Loucy (cell line): Measurements from ENCODE around the gene SULT2B1.

ENCODE experiments used
- H2AFZ ChIP-seq: fragments of 200-600 bp; sonication (generic); 2 replicates; pipeline ENCODE4 v1.6.0; 2016; ENCODE audit warnings: antibody characterized with exemption, mild to moderate bottlenecking, low read length, moderate library complexity
- H3F3A ChIP-seq: fragments of 200-600 bp; 2 replicates; pipeline ENCODE4 v1.6.0; 2016; ENCODE audit warnings: antibody characterized with exemption, low read depth, mild to moderate bottlenecking
- H3K27me3 ChIP-seq: fragments of 200-600 bp; sonication (generic); 2 replicates; pipeline ENCODE4 v1.6.1; 2014; ENCODE audit warnings: low read length, mild to moderate bottlenecking; ENCODE audit not compliant: insufficient read depth, poor library complexity, severe bottlenecking
- H3K36me3 ChIP-seq: fragments of 200-600 bp; sonication (generic); 2 replicates; pipeline ENCODE4 v1.6.1; 2016; ENCODE audit warnings: low read length; ENCODE audit not compliant: insufficient read depth
- H3K4me1 ChIP-seq: fragments of 200-600 bp; sonication (generic); 2 replicates; pipeline ENCODE4 v1.5.1; 2014; ENCODE audit warnings: low read length, mild to moderate bottlenecking; ENCODE audit not compliant: insufficient read depth, poor library complexity, severe bottlenecking
- H3K4me2 ChIP-seq: fragments of 200-600 bp; sonication (generic); 2 replicates; pipeline ENCODE4 v1.6.0; 2014; ENCODE audit warnings: antibody characterized with exemption, low read length, low read depth, mild to moderate bottlenecking; ENCODE audit not compliant: poor library complexity, severe bottlenecking
- H3K4me3 ChIP-seq: fragments of 200-600 bp; sonication (generic); 2 replicates; pipeline ENCODE4 v1.5.1; 2014; ENCODE audit warnings: low read length, mild to moderate bottlenecking, mixed read lengths; ENCODE audit not compliant: poor library complexity, severe bottlenecking
- H3K79me2 ChIP-seq: fragments of 200-600 bp; sonication (generic); 2 replicates; pipeline ENCODE4 v1.6.1; 2014; ENCODE audit warnings: low read length; ENCODE audit not compliant: insufficient read depth
- H3K9ac ChIP-seq: fragments of 200-600 bp; sonication (generic); 2 replicates; pipeline ENCODE4 v1.6.0; 2014; ENCODE audit warnings: mild to moderate bottlenecking, low read depth, low read length, moderate library complexity; ENCODE audit not compliant: poor library complexity, severe bottlenecking
- H3K9me2 ChIP-seq: fragments of 200-600 bp; sonication (generic); replicated peaks from 2 replicates; pipeline ENCODE4 v1.6.1; 2016; ENCODE audit warnings: low read depth, low read length, mixed read lengths
- H3K9me3 ChIP-seq: fragments of 200-600 bp; sonication (generic); 2 replicates; pipeline ENCODE4 v1.6.1; 2014; ENCODE audit warnings: mild to moderate bottlenecking, antibody characterized with exemption, low read length, low read depth; ENCODE audit not compliant: insufficient read depth
- H4K20me1 ChIP-seq: fragments of 200-600 bp; sonication (generic); 2 replicates; pipeline ENCODE4 v1.6.0; 2014; ENCODE audit warnings: antibody characterized with exemption, low read length, mild to moderate bottlenecking; ENCODE audit not compliant: insufficient read depth, poor library complexity, severe bottlenecking
- EZH2phosphoT487 ChIP-seq: fragments of 200-600 bp; IDR thresholded peaks from 2 replicates; pipeline ENCODE4 v1.6.1; 2018; ENCODE audit warnings: antibody characterized with exemption, mild to moderate bottlenecking, moderate library complexity, borderline replicate concordance
- TF ChIP-seq, protein P1 (sequence below): fragments of 200-600 bp; sonication (generic); conservative IDR thresholded peaks from 2 replicates; pipeline ENCODE4 v1.5.1; 2014; ENCODE audit warnings: mild to moderate bottlenecking, antibody characterized with exemption, low read length

Gene SULT2B1

DNA sequence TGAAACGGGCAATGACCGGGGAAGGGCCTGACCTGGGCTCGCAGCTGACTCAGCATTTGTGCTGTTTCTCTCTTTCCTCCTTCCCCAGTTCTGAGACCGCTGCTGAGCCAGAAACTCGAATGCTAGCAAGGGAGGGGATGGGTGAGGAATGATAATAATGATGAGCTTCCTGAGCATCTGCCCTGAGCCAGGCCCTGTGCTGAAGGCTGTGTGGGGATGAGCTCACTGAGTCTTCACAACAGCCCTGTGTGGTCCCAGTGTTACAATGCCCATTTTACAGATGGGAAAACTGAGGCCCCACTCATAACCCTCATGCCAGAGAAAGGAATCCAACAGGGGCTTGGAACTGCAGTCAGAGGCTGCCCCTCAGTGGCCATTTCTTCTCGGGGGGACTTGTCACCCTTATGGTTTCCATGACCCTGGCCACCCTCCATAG is 8.1 kb downstream of the SULT2B1 start:
- no peaks in the 10 kb centered on the region for H3K36me3 ChIP-seq
- no peak overlapping the region for H3K9ac ChIP-seq
- H3K4me3 ChIP-seq: no peak overlapping the region
- no peaks in the 10 kb centered on the region for H3K4me1 ChIP-seq
- no peaks in the 10 kb centered on the region for H3K79me2 ChIP-seq
- H4K20me1 ChIP-seq: no peaks in the 10 kb centered on the region
- no peak overlapping the region for H3K4me2 ChIP-seq
- H3K9me2 ChIP-seq: no peaks in the 10 kb centered on the region
- no peaks in the 10 kb centered on the region for H3K27me3 ChIP-seq
- no peaks in the 10 kb centered on the region for H3F3A ChIP-seq
- no peak overlapping the region for H2AFZ ChIP-seq
- no peaks in the 10 kb centered on the region for H3K9me3 ChIP-seq
- TF ChIP-seq, protein P1, sequence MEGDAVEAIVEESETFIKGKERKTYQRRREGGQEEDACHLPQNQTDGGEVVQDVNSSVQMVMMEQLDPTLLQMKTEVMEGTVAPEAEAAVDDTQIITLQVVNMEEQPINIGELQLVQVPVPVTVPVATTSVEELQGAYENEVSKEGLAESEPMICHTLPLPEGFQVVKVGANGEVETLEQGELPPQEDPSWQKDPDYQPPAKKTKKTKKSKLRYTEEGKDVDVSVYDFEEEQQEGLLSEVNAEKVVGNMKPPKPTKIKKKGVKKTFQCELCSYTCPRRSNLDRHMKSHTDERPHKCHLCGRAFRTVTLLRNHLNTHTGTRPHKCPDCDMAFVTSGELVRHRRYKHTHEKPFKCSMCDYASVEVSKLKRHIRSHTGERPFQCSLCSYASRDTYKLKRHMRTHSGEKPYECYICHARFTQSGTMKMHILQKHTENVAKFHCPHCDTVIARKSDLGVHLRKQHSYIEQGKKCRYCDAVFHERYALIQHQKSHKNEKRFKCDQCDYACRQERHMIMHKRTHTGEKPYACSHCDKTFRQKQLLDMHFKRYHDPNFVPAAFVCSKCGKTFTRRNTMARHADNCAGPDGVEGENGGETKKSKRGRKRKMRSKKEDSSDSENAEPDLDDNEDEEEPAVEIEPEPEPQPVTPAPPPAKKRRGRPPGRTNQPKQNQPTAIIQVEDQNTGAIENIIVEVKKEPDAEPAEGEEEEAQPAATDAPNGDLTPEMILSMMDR: 0 out of 2 replicates have a peak, but pooled peaks have one; percentile 26
- TF ChIP-seq EZH2phosphoT487: no peak

DNA sequence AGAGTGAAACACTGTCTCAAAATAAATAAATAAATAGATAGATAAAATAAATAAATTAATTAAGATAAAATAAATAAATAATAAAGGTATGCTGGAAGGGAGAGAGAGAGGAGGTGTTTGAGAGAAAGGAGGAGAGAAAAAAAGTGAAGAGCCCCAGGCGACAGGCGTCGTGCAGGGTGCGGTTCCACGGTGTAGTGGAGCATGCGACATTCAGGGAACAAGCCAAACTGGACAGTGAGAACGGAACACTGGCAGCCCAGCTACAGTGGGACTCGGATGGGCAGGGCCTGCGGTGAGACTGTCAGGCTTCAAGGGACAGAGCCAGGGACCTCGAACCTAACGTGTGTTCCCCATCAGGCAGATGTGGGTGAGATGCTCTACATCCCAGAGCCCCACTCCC is 9.4 kb downstream of the SULT2B1 start:
- Histone ChIP-seq H3K4me2 (no peak overlapping the region), H3K79me2 (no peaks in the 10 kb centered on the region), H3K9me2 (no peaks in the 10 kb centered on the region), H3K9ac (no peak overlapping the region), H3K9me3 (no peaks in the 10 kb centered on the region), H3K4me1 (no peaks in the 10 kb centered on the region), H4K20me1 (no peaks in the 10 kb centered on the region), H3K4me3 (no peak overlapping the region), H3F3A (no peaks in the 10 kb centered on the region), H2AFZ (no peak overlapping the region), H3K36me3 (no peaks in the 10 kb centered on the region), H3K27me3 (no peaks in the 10 kb centered on the region)
- TF ChIP-seq EZH2phosphoT487: no peak
- TF ChIP-seq, protein P1: no peak

DNA sequence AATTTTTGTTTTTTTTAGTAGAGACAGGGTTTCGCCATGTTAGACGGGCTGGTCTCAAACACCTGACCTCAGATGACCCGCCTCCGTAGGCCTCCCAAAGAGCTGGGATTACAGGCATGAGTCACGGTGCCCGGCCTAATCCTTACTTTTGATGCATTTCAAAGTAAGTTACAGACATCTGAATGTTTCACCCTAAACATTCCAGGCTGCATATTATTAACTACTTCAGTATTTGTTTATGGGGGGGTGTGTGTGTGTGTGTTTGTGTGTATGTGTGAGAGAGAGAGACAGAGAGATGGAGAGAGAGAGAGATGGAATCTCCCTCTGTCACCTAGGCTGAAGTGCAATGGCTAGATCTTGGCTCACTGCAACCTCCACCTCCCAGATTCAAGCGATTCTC is 13.1 kb downstream of the SULT2B1 start:
- Histone ChIP-seq H4K20me1 (no peaks in the 10 kb centered on the region), H3K27me3 (no peaks in the 10 kb centered on the region), H3F3A (no peaks in the 10 kb centered on the region), H3K9ac (no peak overlapping the region), H3K36me3 (no peaks in the 10 kb centered on the region), H3K4me2 (no peak overlapping the region), H3K9me3 (no peaks in the 10 kb centered on the region), H3K79me2 (no peaks in the 10 kb centered on the region), H3K4me1 (no peaks in the 10 kb centered on the region), H2AFZ (no peak overlapping the region), H3K4me3 (no peak overlapping the region), H3K9me2 (no peaks in the 10 kb centered on the region)
- TF ChIP-seq, protein P1: no peak
- TF ChIP-seq EZH2phosphoT487: no peak
